Kidney epithelial cell (primary cell): Measurements from ENCODE around the gene ADAMTS2. TPM values are rescaled to one million over a fixed set of nuclear protein-coding genes. Genes with fewer than 3 reads are reported as not detected.

ENCODE experiments used
- DNase-seq: peaks from one replicate; pipeline ENCODE4 v3.0.0-alpha.2; 2010; ENCODE audit warnings: low read depth
- H3K27me3 ChIP-seq: 2 replicates; pipeline ENCODE4 v1.6.0; 2011; ENCODE audit warnings: low read length; ENCODE audit not compliant: control insufficient read depth, insufficient read depth
- H3K36me3 ChIP-seq: 2 replicates; pipeline ENCODE4 v1.5.1; 2011; ENCODE audit warnings: low read length; ENCODE audit not compliant: control insufficient read depth, insufficient read depth
- H3K4me3 ChIP-seq: 2 replicates; pipeline ENCODE4 v1.5.1; 2011; ENCODE audit warnings: low read depth, mild to moderate bottlenecking, control low read depth, low read length
- CTCF ChIP-seq: IDR thresholded peaks from 2 replicates; pipeline ENCODE4 v1.5.1; 2011; ENCODE audit warnings: mild to moderate bottlenecking, moderate library complexity, low read length, control low read depth, inconsistent platforms; ENCODE audit not compliant: insufficient read depth, poor library complexity, severe bottlenecking
- total RNA-seq: library from RNA; depleted of rRNA; stranded (reverse); fragments of >200 nt; gene quantifications from 2 replicates; pipeline ENCODE4 v1.2.3, GENCODE V29; 2015

ADAMTS2 gene
- total RNA-seq, 1 donor from 2014 or later = 1.8 TPM

GRCh38 chr5:179239256-179240135 is 105.8 kb downstream of the ADAMTS2 start:
- Histone ChIP-seq H3K27me3 (no peaks in the 10 kb centered on the region), H3K36me3 (no peaks in the 10 kb centered on the region), H3K4me3 (no peak overlapping the region)
- TF ChIP-seq CTCF = no peak
- DNase-seq = no peak

GRCh38 chr5:179238628-179238970 is 106.7 kb downstream of the ADAMTS2 start:
- Histone ChIP-seq H3K4me3 (no peak overlapping the region), H3K27me3 (no peaks in the 10 kb centered on the region), H3K36me3 (no peaks in the 10 kb centered on the region)
- DNase-seq = no peak
- TF ChIP-seq CTCF = no peak

GRCh38 chr5:179237770-179238627 is 107.3 kb downstream of the ADAMTS2 start:
- no peaks in the 10 kb centered on the region for H3K36me3 ChIP-seq
- DNase-seq = no peak
- H3K27me3 ChIP-seq = no peaks in the 10 kb centered on the region
- TF ChIP-seq CTCF = no peak
- no peak overlapping the region for H3K4me3 ChIP-seq

GRCh38 chr5:179235416-179236400 is 109.6 kb downstream of the ADAMTS2 start:
- no peaks in the 10 kb centered on the region for H3K36me3 ChIP-seq
- no peaks in the 10 kb centered on the region for H3K27me3 ChIP-seq
- no peak for DNase-seq
- no peak overlapping the region for H3K4me3 ChIP-seq
- no peak for TF ChIP-seq CTCF

- no peak for TF ChIP-seq CTCF
- H3K27me3 ChIP-seq = no peaks in the 10 kb centered on the region
- H3K36me3 ChIP-seq = no peaks in the 10 kb centered on the region
- no peak overlapping the region for H3K4me3 ChIP-seq
- DNase-seq = no peak
Observed at GRCh38 chr5:179234563-179235135, 110.6 kb downstream of the ADAMTS2 start.
